Kidney epithelial cell (primary cell): ENCODE measurements around the gene CEP170B. TPM values are rescaled to one million over a fixed set of nuclear protein-coding genes. Genes with fewer than 3 reads are reported as not detected.

Experiments
- DNase-seq: peaks from one replicate; pipeline ENCODE4 v3.0.0-alpha.2; 2010; ENCODE audit warnings: low read depth
- H3K27me3 ChIP-seq: 2 replicates; pipeline ENCODE4 v1.6.0; 2011; ENCODE audit warnings: low read length; ENCODE audit not compliant: control insufficient read depth, insufficient read depth
- H3K36me3 ChIP-seq: 2 replicates; pipeline ENCODE4 v1.5.1; 2011; ENCODE audit warnings: low read length; ENCODE audit not compliant: control insufficient read depth, insufficient read depth
- H3K4me3 ChIP-seq: 2 replicates; pipeline ENCODE4 v1.5.1; 2011; ENCODE audit warnings: low read depth, mild to moderate bottlenecking, control low read depth, low read length
- CTCF ChIP-seq: IDR thresholded peaks from 2 replicates; pipeline ENCODE4 v1.5.1; 2011; ENCODE audit warnings: mild to moderate bottlenecking, moderate library complexity, low read length, control low read depth, inconsistent platforms; ENCODE audit not compliant: insufficient read depth, poor library complexity, severe bottlenecking
- total RNA-seq: library from RNA; depleted of rRNA; stranded (reverse); fragments of >200 nt; gene quantifications from 2 replicates; pipeline ENCODE4 v1.2.3, GENCODE V29; 2015

Gene CEP170B
- total RNA-seq, 1 donor from 2014 or later: 51.9 TPM

- no peak for TF ChIP-seq CTCF
- peaks cover 3% of the 10 kb centered on the region for H3K27me3 ChIP-seq
- no peaks in the 10 kb centered on the region for H3K36me3 ChIP-seq
- H3K4me3 ChIP-seq: no peak within 1 kb of the TSS
- no peak for DNase-seq
Measured at GRCh38 chr14:104924421-104925213, 59.5 kb downstream of the CEP170B start, which contains the start of gene PLD4. PLD4 (plus strand) TSS chr14:104924879; CDS start chr14:104927141, 2,262 bp downstream.

- Histone ChIP-seq H3K4me3 (no peak overlapping the region), H3K36me3 (no peaks in the 10 kb centered on the region), H3K27me3 (peaks cover 9% of the 10 kb centered on the region)
- no peak for TF ChIP-seq CTCF
- no peak for DNase-seq
Measured at GRCh38 chr14:104925214-104925854, 60.3 kb downstream of the CEP170B start.

- TF ChIP-seq CTCF: no peak
- peaks cover 11% of the 10 kb centered on the region for H3K27me3 ChIP-seq
- no peak overlapping the region for H3K4me3 ChIP-seq
- no peaks in the 10 kb centered on the region for H3K36me3 ChIP-seq
- DNase-seq: no peak
Measured at GRCh38 chr14:104925855-104926609, 61.0 kb downstream of the CEP170B start.

- Histone ChIP-seq H3K4me3 (no peak overlapping the region), H3K36me3 (no peaks in the 10 kb centered on the region), H3K27me3 (peaks cover 19% of the 10 kb centered on the region)
- TF ChIP-seq CTCF: no peak
- DNase-seq: no peak
Measured at GRCh38 chr14:104926619-104927431, 61.8 kb downstream of the CEP170B start.

- no peaks in the 10 kb centered on the region for H3K36me3 ChIP-seq
- peaks cover 25% of the 10 kb centered on the region for H3K27me3 ChIP-seq
Measured at GRCh38 chr14:104927432-104927816, 62.4 kb downstream of the CEP170B start.

More at GRCh38 chr14:104927432-104927816, 62.4 kb downstream of the CEP170B start:
- no peak overlapping the region for H3K4me3 ChIP-seq
- DNase-seq: no peak
- no peak for TF ChIP-seq CTCF
